ENCODE data around the gene CDC14A. TPM values are rescaled to one million over a fixed set of nuclear protein-coding genes. Genes with fewer than 3 reads are reported as not detected.

The CDC14A gene
- total RNA-seq, 1 experiment from 2014 or later, result 6.8 TPM

GRCh38 chr1:100567062-100567461, 214.8 kb downstream of the CDC14A start:
- Histone ChIP-seq H3K36me3 (ENCODE audit: insufficient read depth, low read length, poor library complexity, severe bottlenecking) (no peaks in the 10 kb centered on the region), H3K4me1 (ENCODE audit: insufficient read depth, low read length, poor library complexity, severe bottlenecking) (no peaks in the 10 kb centered on the region), H3K4me3 (ENCODE audit: low read depth, low read length, poor library complexity, severe bottlenecking) (no peak overlapping the region), H3K27ac (ENCODE audit: low read depth, low read length, poor library complexity, severe bottlenecking) (no peak overlapping the region), H3K9me3 (ENCODE audit: low read depth, low read length, poor library complexity, severe bottlenecking) (no peaks in the 10 kb centered on the region), H3K27me3 (replicated peaks; ENCODE audit: insufficient read depth, low read depth, low read length, poor library complexity) (peaks cover 14% of the 10 kb centered on the region)
- no TSS peak for BruUV-seq (replicated peaks)
- DNase-seq (ENCODE audit: low spot score), result no peak
- intact Hi-C loops (cut with micrococcal nuclease; ENCODE audit: unreplicated experiment), result no loop called here
- ChIA-PET POLR2A (ENCODE audit: low non-redundant PET) (no interaction called here), CTCF (no interaction called here)
- TF ChIP-seq, protein P1, sequence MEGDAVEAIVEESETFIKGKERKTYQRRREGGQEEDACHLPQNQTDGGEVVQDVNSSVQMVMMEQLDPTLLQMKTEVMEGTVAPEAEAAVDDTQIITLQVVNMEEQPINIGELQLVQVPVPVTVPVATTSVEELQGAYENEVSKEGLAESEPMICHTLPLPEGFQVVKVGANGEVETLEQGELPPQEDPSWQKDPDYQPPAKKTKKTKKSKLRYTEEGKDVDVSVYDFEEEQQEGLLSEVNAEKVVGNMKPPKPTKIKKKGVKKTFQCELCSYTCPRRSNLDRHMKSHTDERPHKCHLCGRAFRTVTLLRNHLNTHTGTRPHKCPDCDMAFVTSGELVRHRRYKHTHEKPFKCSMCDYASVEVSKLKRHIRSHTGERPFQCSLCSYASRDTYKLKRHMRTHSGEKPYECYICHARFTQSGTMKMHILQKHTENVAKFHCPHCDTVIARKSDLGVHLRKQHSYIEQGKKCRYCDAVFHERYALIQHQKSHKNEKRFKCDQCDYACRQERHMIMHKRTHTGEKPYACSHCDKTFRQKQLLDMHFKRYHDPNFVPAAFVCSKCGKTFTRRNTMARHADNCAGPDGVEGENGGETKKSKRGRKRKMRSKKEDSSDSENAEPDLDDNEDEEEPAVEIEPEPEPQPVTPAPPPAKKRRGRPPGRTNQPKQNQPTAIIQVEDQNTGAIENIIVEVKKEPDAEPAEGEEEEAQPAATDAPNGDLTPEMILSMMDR (conservative IDR thresholded peaks at IDR 0.05; ENCODE audit: low read depth, low read length), result no peak

Other genes starting within 250 kb of the CDC14A start
- 15.1 and 16.8 TPM in 2 replicates for gene SASS6, start 219.6 kb upstream of the CDC14A start, total RNA-seq (2021)
- 19.0 and 23.3 TPM in 2 replicates for gene TRMT13, start 219.3 kb upstream of the CDC14A start, total RNA-seq (2021)
- 0.67 and 0.81 TPM in 2 replicates for gene LRRC39, start 174.2 kb upstream of the CDC14A start, total RNA-seq (2021)
- 16.8 and 18.1 TPM in 2 replicates for gene DBT, start 102.7 kb upstream of the CDC14A start, total RNA-seq (2021)
- gene RTCA, start 86.3 kb upstream of the CDC14A start, total RNA-seq (2021), result 45.4 and 57.7 TPM in 2 replicates
- gene GPR88, start 185.6 kb downstream of the CDC14A start, total RNA-seq (2021), result not detected in 2 replicates